ENCODE data around the gene MED6. TPM values are rescaled to one million over a fixed set of nuclear protein-coding genes. Genes with fewer than 3 reads are reported as not detected.
A peak's percentile ranks its signal among the peaks of the same experiment; 100 is the strongest.

Gene MED6
- polyA plus RNA-seq, 4 donors = 33.3 to 43.8 (median 42.0) TPM

DNA sequence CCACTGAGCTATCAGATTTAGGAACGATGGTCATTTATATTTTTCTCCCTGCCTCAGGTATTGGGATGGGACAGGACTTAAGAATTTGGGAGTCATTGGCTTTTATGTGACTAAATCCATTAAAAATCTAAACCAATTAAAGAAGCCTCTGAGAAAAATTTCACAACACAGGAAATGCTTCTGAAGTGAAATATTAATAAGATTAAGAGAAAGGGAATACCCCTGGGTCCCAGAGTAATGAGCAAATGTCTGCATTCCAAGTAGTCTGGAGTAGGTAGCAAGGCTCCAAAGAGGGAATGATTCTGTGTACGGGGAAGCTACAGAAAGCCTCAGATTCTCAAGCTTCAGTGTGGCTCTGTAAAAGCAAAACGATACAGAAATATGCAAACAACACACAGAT lies 707 bp upstream of the MED6 start:
- DNase-seq (ENCODE audit: low read depth in 4 of 4, low spot score in 3 of 4) = peak in 1 of 4 donors; percentile 2

DNA sequence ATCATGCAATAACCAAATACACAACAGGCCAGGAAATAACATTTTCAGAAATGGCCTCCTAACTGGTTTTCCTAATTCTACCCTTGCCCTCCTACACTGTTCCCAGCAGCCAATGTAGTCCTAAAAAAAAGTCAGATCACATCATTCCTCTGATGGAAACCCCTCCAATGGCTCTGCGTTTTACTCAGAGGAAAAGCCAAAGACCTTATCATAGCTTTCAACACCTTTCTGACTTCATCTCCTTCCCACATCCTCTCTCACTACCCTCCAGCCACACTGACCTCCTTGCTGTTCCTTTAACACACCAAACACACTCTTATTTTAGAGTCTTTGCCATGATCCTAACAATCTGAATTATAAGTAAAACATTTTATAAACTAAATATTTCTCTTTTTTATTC lies 1.1 kb downstream of the MED6 start:
- no peak for DNase-seq (ENCODE audit: low read depth in 4 of 4, low spot score in 3 of 4)

DNA sequence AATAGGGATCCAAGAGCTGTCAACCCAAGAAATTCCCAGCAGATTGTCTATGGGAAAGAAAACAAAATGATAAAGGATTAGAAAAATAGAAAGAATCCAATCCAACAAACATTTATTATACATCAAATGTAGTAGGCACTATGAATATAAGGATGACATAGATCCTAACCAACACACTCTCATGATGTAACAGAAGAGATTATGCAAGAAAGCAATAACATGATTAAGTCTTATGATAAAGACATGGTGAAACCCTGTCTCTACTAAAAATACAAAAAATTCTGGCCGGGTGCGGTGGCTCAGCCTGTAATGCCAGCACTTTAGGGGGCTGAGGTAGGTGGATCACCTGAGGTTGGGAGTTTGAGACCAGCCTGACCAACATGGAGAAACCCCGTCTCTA lies 2.7 kb downstream of the MED6 start:
- DNase-seq (ENCODE audit: low read depth in 4 of 4, low spot score in 3 of 4) = no peak

DNA sequence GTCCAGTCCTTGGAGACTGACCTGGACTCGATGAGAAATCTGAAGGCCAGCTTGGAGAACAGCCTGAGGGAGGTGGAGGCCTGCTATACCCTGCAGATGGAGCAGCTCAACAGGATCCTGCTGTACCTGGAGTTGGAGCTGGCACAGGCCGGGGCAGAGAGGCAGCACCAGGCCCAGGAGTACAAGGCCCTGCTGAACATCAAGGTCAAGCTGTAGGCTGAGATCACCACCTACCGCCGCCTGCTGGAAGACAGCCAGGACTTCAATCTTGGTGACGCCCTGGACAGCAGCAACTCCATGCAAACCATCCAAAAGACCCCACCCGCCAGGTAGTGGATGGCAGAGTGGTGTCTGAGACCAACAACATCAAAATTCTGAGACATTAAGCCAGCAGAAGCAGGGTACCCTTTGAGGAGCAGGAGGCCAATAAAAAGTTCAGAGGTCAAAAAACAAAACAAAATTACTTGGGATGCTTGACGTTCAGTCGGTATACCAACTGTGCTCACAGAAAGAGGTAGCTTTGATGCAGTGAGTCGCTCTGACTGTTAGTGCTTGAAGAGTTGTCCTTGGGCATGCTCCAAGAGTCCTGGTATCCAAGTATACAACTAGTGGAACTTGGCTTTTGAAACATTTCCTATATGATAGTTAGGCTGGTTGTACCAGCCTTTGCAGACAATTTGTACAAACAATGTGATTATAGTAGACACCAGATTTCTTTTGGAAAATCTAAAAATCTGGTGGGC lies 4.8 kb downstream of the MED6 start:
- DNase-seq (ENCODE audit: low read depth in 4 of 4, low spot score in 3 of 4) = no peak

DNA sequence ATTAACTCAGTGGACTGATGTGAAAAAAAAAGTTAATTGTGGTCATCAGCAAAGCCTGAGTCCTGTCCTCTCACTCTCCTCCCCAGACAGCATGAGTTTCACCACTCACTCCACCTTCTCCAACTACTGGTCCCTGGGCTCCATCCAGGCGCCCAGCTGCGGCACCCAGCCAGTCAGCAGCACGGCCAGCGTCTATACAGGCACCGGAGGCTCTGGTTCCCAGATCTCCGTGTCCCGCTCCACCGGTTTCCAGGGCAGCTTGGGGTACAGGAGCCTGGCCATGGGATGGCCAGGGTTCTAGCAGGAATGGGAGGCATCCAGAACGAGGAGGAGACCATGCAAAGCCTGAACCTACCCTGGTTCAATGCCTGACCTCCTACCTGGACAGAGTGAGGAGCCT lies 6.0 kb downstream of the MED6 start:
- DNase-seq (ENCODE audit: low read depth in 4 of 4, low spot score in 3 of 4) = no peak

DNA sequence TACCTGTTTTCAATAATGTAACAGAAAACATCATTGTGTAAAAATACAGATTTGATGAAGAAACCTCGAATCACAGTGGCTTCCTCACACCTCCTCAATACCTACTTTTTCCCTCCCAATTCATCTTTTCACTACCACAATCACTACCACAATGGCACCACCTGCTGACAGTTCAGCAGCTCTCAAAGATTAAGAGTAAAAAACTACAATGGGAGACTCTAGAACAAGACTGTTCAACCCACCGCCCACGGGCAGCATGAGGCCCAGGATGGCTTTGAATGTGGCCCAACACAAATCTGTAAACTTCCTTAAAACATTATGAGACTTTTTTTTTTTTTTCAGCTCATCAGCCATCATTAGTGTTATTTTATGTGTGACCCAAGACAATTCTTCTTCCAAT lies 15.2 kb downstream of the MED6 start:
- no peak for DNase-seq (ENCODE audit: low read depth in 4 of 4, low spot score in 3 of 4)

DNA sequence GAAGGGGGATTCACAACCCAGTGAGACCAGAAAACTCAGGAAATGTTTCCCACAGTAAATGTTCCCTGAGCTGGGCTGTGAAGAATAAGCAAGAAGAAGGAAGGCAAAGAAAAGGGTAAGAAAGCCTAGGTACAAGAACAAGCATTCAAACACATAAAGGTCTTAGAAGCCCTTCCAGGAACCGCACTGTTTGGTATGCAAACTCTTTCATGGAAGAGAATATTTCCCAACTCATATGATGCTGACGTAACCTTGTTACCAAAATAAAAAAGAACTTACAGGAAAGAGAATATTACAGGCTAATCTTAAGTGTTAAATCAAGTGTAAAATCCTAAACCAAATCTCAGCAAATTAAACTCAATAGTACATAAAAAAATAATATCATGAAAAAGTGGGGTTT lies 23.6 kb downstream of the MED6 start:
- DNase-seq (ENCODE audit: low read depth in 4 of 4, low spot score in 3 of 4) = no peak

DNA sequence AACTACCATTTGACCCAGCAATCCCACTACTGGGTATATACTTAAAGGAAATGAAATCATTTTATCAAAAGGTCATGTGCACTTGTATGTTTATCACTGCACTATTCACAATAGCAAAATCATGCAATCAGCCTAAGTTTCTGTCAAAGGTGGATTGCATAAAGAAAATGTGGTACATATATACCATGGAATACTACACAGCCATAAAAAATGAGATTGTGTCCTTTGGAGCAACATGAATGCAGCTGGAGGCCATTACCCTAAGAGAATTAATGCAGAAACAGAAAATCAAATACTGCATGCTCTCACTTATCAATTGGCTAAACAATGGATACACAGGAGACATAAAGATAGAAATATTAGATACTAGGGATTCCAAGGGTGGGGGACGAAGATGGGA lies 27.4 kb downstream of the MED6 start:
- no peak for DNase-seq (ENCODE audit: low read depth in 4 of 4, low spot score in 3 of 4)

DNA sequence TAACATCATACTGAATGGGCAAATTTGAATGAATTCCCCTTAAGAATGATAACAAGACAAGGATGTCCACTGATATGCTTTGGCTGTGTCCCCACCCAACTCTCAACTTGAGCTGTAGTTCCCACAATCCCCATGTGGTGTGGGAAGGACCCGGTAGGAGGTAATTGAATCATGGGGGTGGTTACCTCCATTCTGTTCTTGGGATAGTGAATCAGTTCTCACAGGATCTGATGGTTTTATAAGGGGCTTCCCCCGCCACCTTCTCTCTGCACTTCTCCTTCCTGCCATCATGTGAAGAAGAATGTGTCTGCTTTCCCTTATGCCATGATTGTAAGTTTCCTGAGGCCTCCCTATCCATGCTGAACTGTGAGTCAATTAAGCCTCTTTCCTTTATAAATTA lies 29.3 kb downstream of the MED6 start:
- no peak for DNase-seq (ENCODE audit: low read depth in 4 of 4, low spot score in 3 of 4)

DNA sequence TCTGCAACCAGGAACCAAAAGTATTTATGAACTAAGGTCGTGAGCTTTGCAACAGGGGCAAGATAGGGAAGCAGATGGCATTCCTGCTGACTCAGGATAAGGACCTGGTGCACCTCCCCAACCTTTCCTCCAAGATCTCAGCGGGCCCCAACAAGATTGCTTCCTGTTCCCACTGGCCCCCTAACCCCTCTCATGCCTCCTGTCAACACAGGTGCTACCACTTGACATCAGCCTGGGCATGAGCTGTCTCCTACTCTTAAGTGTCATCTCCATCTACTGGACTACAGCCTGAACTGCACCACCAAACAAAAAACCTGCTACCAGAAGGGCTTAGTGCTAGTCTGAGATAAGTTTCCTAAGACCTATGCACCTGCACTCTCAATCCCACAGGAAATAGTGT lies 32.7 kb downstream of the MED6 start:
- DNase-seq (ENCODE audit: low read depth in 4 of 4, low spot score in 3 of 4) = no peak

DNA sequence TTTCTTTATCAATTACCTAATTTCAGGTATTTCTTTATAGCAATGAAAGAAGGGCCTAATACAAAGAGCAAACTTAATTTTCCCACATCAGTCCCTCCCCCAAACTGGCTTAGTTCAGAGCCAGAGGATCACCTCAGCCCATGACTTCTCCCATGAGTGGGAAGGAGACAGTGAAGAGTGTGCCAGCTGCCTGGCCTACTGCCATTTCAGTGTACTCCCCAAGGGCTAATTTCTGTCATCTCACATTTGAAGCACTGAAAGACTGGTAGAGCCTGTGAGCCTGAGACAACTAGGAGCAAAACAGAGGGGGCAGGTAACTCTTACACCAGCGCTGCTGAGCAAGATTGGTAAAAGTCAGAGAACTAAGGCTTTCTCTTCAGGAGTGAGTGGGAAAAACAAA lies 36.6 kb downstream of the MED6 start:
- no peak for DNase-seq (ENCODE audit: low read depth in 4 of 4, low spot score in 3 of 4)

DNA sequence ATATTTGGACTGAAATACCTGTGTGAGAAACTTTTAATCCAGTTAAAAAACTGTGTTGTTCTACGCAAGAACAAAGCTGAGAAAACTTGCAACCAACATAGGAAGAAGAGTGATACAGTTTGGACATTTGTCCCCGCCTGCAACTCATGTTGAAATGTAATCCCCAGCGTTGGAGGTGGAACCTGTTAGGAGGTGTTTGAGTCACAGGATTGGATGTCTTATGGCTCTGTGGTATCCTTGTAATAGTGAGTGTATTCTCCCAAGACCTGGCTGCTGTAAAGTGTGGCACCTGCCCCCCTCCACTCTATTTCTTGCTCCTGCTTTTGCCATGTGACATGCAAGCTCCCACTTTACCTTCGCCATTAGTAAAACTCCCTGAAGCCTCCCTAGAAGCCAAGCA lies 37.0 kb downstream of the MED6 start:
- no peak for DNase-seq (ENCODE audit: low read depth in 4 of 4, low spot score in 3 of 4)

DNA sequence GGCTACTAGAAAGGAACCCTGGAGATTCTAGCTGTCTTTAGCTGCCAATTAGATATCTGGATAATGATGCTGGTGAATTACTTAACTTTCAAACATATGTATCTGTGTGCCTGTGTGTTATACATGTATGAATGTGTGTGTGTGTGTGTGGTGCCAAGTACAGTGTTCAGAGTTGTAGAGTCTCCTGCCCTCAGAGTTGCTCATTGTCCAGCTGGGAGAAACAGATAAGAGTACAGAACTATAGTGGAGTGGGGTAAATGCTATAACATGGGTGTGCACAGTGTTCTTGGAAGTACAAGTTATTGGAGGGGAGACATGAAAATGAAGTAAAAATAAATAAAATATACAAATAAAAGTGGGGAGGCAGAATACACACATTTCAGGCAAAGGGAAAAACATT lies 42.1 kb downstream of the MED6 start:
- no peak for DNase-seq (ENCODE audit: low read depth in 4 of 4, low spot score in 3 of 4)

DNA sequence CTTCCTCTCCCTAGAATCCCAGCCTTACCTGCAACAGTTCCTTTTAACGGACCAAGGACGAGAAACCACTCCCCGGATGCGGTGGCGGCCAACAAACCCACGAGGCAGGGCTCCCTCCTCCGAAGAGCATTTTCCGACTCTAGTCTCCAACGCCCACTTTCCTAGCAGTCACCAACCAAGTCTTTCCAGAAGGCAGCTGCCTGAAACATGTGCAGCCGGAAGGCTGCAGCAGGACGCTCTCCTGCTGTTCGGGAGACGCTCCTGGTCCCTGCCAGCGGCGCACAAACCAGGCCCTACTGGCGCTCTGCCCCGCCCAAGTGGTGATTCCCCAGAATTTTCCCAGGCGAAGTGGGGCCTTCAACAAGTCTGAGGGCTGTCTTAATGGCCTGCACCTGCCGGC lies 44.6 kb downstream of the MED6 start:
- DNase-seq (ENCODE audit: low read depth in 4 of 4, low spot score in 3 of 4) = no peak

DNA sequence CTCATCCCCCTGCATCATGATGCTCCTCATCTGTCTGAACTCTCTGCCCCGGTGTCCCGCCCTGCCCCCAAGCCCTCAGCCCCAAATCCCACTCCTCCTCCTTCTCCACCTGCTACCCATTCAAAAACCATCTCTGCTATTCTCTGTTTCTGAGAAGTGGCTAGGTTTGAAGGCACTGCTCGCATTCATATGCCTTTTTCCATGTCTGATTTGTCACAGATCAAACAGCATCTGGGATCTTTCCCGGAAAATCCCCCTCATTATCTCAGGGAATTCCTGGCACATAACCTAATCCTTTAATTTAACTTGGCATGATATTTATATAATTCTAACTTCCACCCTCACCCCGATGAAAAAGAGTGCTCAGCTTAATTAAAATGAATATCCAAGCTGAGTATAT lies 62.4 kb downstream of the MED6 start:
- DNase-seq (ENCODE audit: low read depth in 4 of 4, low spot score in 3 of 4) = no peak

DNA sequence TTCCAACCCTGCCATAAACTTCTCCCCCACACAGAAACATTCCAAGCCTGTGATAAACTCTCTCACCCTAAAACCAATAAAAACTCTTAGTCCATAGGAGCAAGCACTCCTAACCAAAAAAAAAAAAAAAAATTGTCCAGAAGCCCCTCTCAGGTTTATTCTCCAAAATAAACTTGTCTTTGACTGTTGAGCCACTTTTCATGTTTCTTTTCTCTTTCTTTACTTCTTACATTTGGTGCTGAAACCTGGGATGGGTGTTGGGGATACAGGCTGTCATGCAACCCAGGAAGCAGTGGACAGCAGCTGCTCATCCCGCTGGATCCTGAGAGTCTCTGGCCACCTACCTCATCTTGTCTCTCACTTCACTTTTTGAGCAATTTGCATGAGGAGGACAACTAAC lies 63.6 kb downstream of the MED6 start:
- DNase-seq (ENCODE audit: low read depth in 4 of 4, low spot score in 3 of 4) = no peak

DNA sequence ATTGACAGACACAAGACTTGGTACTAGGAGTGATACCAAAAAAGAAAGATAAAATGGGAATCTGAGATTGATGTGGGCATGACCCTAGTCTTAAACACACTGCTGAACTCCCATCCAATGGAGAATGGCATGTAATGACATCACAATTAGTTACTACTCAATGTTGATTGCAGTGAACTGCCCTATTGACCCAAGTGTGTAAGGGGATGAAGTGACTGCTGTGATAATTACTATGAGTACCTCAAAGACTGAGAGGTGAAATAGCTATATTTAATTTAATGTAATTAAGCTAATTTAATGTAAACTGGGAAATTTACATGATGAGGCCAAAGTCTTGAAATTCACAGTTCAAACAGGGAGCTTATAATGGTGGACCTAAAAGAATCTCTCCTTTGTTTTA lies 65.6 kb downstream of the MED6 start, which contains the start of gene ADAM20:
Gene ADAM20, minus strand, starts transcription at position 101 of the 400 bp plus-strand sequence. CDS start 10,247 bp downstream, outside the sequence.
- no peak for DNase-seq (ENCODE audit: low read depth in 4 of 4, low spot score in 3 of 4)

Other genes starting within 250 kb of the MED6 start
- gene COX16, start 241.0 kb downstream of the MED6 start, polyA plus RNA-seq (ENCODE audit: insufficient read length in 4 of 4) = 100 to 1,000 TPM in 1 of 4 donors, 10 to 100 TPM in 3; 82.3 to 102 (median 97.6) TPM
- 10 to 100 TPM; 36.7 to 50.4 (median 45.7) TPM for gene SYNJ2BP, start 183.6 kb downstream of the MED6 start, polyA plus RNA-seq (ENCODE audit: insufficient read length in 4 of 4)
- under 1 TPM; 0.16 to 0.43 (median 0.30) TPM for gene ADAM21, start 148.5 kb downstream of the MED6 start, polyA plus RNA-seq (ENCODE audit: insufficient read length in 4 of 4)
- gene ADAM20, start 65.7 kb downstream of the MED6 start, polyA plus RNA-seq (ENCODE audit: insufficient read length in 4 of 4) = under 1 TPM in 3 of 4 donors, not detected in 1; 0.06 to 0.16 (median 0.10) TPM
- gene TTC9, start 41.3 kb upstream of the MED6 start, polyA plus RNA-seq (ENCODE audit: insufficient read length in 4 of 4) = 1 to 10 TPM; 3.2 to 3.8 (median 3.7) TPM
- gene MAP3K9, start 208.9 kb upstream of the MED6 start, polyA plus RNA-seq (ENCODE audit: insufficient read length in 4 of 4) = 1 to 10 TPM; 3.7 to 4.0 (median 3.9) TPM